Ascending aorta (tissue), 2 donors: Measurements from ENCODE around the gene RAI14. TPM values are rescaled to one million over a fixed set of nuclear protein-coding genes. Genes with fewer than 3 reads are reported as not detected.

ENCODE experiments used
- DNase-seq, 2 donors: peaks; one replicate each; pipeline ENCODE4 v3.0.0-alpha.2; 2019; ENCODE audit warnings: low spot score in 2 of 2
- H3K27ac ChIP-seq, 2 donors: fragments of 200-600 bp; sonication (generic); one replicate each; pipeline ENCODE4 v1.5.1; 2016 to 2017; ENCODE audit warnings: mild to moderate bottlenecking in 1 of 2
- H3K27me3 ChIP-seq: fragments of 200-600 bp; sonication (generic); one replicate; pipeline ENCODE4 v1.5.1; 2017
- H3K36me3 ChIP-seq, 2 donors: fragments of 200-600 bp; sonication (generic); one replicate each; pipeline ENCODE4 v1.5.1; 2016
- H3K4me1 ChIP-seq, 2 donors: fragments of 200-600 bp; sonication (generic); one replicate each; pipeline ENCODE4 v1.5.1; 2016 to 2017; ENCODE audit warnings: mild to moderate bottlenecking in 1 of 2
- H3K4me3 ChIP-seq, 2 donors: fragments of 200-600 bp; sonication (generic); one replicate each; pipeline ENCODE4 v1.5.1; 2016 to 2017; ENCODE audit warnings: mild to moderate bottlenecking in 1 of 2
- H3K9me3 ChIP-seq, 2 donors: fragments of 200-600 bp; sonication (generic); one replicate each; pipeline ENCODE4 v1.5.1; 2016
- intact Hi-C: fragments of 100-400 bp; cut with DNase I; formaldehyde crosslinking; loops from one replicate; pipeline ENCODE4 v1.15.1; 2023
- total RNA-seq: library from RNA; depleted of rRNA; stranded (reverse); fragments of >200 nt; gene quantifications from one replicate; pipeline ENCODE4 v1.1.0, GENCODE V29; 2016
- TF ChIP-seq, protein P1 (sequence below), 3 experiments: fragments of 200-600 bp in 2 of 3; fragments of 450-650 bp in 1 of 3; sonication (generic) in 2 of 3; IDR thresholded peaks; one replicate each; pipeline ENCODE4 v1.5.1; 2016 to 2019; ENCODE audit warnings: antibody characterized with exemption in 3 of 3, mild to moderate bottlenecking in 1 of 3, moderate library complexity in 1 of 3

RAI14 gene
- total RNA-seq, 1 donor from 2014 or later, result 134 TPM

DNA sequence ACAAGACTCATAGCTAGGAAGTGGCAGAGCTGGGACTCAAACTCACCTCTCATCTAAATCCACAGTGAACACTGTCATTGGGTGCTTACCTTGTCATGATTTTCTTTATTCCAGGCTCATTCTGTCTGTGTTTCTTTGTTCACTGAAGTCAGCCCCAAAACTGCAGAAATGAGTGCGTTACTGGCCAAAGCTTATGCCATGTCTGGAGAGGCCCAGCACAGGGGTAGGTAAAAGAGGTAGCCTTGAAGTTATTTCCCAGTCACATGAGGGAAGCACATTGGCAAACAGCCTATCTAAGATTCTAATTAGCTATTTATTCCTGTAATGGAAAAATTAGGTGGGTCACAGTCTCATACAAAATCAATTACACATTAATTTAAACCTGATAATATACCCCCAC lies 212.7 kb downstream of the RAI14 start:
- H3K27me3 ChIP-seq, result no peaks in the 10 kb centered on the region
- H3K27ac ChIP-seq, result no peak overlapping the region
- no peaks in the 10 kb centered on the region for H3K9me3 ChIP-seq
- no peaks in the 10 kb centered on the region for H3K36me3 ChIP-seq
- intact Hi-C loops, result no loop called here
- no peak for DNase-seq
- H3K4me1 ChIP-seq, result peaks cover 0 to 5% of the 10 kb centered on the region in 2 donors
- TF ChIP-seq, protein P1, sequence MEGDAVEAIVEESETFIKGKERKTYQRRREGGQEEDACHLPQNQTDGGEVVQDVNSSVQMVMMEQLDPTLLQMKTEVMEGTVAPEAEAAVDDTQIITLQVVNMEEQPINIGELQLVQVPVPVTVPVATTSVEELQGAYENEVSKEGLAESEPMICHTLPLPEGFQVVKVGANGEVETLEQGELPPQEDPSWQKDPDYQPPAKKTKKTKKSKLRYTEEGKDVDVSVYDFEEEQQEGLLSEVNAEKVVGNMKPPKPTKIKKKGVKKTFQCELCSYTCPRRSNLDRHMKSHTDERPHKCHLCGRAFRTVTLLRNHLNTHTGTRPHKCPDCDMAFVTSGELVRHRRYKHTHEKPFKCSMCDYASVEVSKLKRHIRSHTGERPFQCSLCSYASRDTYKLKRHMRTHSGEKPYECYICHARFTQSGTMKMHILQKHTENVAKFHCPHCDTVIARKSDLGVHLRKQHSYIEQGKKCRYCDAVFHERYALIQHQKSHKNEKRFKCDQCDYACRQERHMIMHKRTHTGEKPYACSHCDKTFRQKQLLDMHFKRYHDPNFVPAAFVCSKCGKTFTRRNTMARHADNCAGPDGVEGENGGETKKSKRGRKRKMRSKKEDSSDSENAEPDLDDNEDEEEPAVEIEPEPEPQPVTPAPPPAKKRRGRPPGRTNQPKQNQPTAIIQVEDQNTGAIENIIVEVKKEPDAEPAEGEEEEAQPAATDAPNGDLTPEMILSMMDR (IDR thresholded peaks at IDR 0.05), result no peak
- no peak overlapping the region for H3K4me3 ChIP-seq

DNA sequence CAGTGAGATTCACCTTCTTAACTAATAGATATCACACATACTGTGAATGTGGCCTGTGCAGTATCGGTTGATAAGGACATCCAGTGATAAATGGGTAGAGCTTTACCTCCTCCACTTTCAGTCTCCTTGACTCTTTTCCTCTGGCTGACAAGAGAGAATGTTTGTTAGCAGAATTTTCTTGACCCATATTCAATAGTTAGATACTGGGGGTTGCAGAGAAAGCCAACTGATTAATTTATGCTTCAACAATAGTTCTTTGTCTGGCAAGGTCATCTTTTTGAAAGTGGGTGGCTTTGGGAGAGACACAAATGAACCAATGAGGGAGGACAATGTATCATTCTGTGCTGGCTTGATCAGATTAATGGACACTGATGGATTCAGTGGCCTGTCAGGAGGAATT lies 213.1 kb downstream of the RAI14 start:
- H3K27ac ChIP-seq, result no peak overlapping the region
- no peak for DNase-seq
- no peaks in the 10 kb centered on the region for H3K27me3 ChIP-seq
- TF ChIP-seq, protein P1 (IDR thresholded peaks at IDR 0.05), result no peak
- no peaks in the 10 kb centered on the region for H3K36me3 ChIP-seq
- H3K4me3 ChIP-seq, result no peak overlapping the region
- no peaks in the 10 kb centered on the region for H3K9me3 ChIP-seq
- intact Hi-C loops, result no loop called here
- peaks cover 0 to 5% of the 10 kb centered on the region in 2 donors for H3K4me1 ChIP-seq

DNA sequence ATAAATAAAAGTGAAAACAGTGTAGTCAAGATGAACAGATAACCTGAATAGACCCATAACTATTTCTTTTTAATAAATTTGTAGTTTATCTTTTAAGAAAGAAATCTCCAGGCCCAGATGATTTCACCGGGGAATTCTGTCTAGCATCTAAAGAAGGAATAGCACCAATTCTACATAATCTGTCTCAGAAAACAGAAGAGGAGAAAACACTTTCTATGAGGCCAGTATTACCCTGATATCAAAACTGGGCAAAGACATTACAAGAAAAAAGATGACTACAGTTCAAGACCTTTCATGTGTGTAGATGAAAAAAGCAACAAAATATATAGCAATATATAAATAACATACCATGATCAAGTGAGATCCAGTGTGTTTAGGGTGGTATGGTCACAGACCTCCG lies 214.3 kb downstream of the RAI14 start:
- H3K4me1 ChIP-seq, result peaks cover 0 to 5% of the 10 kb centered on the region in 2 donors
- no peak for DNase-seq
- TF ChIP-seq, protein P1 (IDR thresholded peaks at IDR 0.05), result no peak
- no peaks in the 10 kb centered on the region for H3K36me3 ChIP-seq
- H3K4me3 ChIP-seq, result no peak overlapping the region
- H3K9me3 ChIP-seq, result no peaks in the 10 kb centered on the region
- no peak overlapping the region for H3K27ac ChIP-seq
- no peaks in the 10 kb centered on the region for H3K27me3 ChIP-seq
- intact Hi-C loops, result no loop called here

DNA sequence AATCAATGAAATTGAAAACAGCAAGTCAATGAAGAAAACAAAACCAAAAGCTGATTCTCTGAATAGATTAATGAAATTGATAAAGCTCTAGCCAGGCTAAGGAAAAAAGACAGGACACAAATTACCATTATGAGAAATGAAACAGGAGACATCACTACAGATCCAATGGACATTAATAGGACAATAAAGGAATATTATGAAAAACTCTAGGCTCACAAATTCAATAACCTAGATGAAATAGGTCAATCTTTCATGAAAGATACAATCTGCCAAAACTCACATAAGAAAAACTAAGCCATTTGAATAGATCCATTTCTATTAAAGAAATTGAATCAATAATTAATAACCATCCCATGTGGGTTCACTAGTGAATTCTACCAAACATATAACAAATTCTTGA lies 220.1 kb downstream of the RAI14 start:
- DNase-seq, result no peak
- no peak overlapping the region for H3K27ac ChIP-seq
- no peaks in the 10 kb centered on the region for H3K4me1 ChIP-seq
- TF ChIP-seq, protein P1 (IDR thresholded peaks at IDR 0.05), result no peak
- H3K4me3 ChIP-seq, result no peak overlapping the region
- no peaks in the 10 kb centered on the region for H3K36me3 ChIP-seq
- peaks cover 0 to 10% of the 10 kb centered on the region in 2 donors for H3K9me3 ChIP-seq
- intact Hi-C loops, result no loop called here
- H3K27me3 ChIP-seq, result no peaks in the 10 kb centered on the region

DNA sequence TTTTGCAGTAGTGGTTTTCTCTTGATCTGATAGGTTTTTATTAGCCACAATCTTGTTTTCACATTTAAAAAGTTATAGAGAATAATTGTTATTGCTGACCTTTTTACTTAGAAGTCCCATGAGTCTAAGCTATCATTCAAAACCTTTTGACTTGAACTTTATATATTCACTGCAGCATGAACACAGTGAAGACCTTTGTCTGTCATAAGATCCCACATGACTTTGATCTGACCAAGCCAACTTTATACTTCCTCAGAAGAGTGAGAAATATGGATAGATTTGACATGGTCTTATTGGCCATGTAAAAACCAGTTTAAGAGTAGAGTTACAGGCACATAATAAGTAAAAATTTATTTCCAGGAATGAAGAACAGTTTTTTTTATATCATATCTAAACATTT lies 225.1 kb downstream of the RAI14 start:
- TF ChIP-seq, protein P1 (IDR thresholded peaks at IDR 0.05), result no peak
- H3K36me3 ChIP-seq, result no peaks in the 10 kb centered on the region
- H3K27ac ChIP-seq, result no peak overlapping the region
- H3K27me3 ChIP-seq, result no peaks in the 10 kb centered on the region
- no peak overlapping the region for H3K4me3 ChIP-seq
- intact Hi-C loops, result no loop called here
- no peaks in the 10 kb centered on the region for H3K4me1 ChIP-seq
- peaks cover 0 to 10% of the 10 kb centered on the region in 2 donors for H3K9me3 ChIP-seq
- DNase-seq, result no peak

Other genes starting within 250 kb of the RAI14 start
- not detected for gene TTC23L, start 182.8 kb downstream of the RAI14 start, total RNA-seq